Activated CD4-positive, alpha-beta memory T cell treated with anti-CD3 and anti-CD28 coated beads, Interleukin-2, amount 10 ng/mL, durations not matched to agents 7 days and 5 days (primary cell): ENCODE results near the gene ZNF26. TPM values are rescaled to one million over a fixed set of nuclear protein-coding genes. Genes with fewer than 3 reads are reported as not detected.
A peak's percentile ranks its signal among the peaks of the same experiment; 100 is the strongest.
"Not testable (repeated sequence)": the region's sequence is repeated elsewhere in the genome, so short reads cannot be mapped to it uniquely, and the experiment has no call there.

Source experiments
- CTCF ChIA-PET: fragments of 350-600 bp; sonication (Branson Sonifier 250); formaldehyde crosslinking; loops from one replicate; lab custom pipeline; 2021; ENCODE audit warnings: antibody characterized with exemption, inconsistent platforms; lab: Charles Lee
- POLR2A ChIA-PET: fragments of 350-600 bp; sonication (Branson Sonifier 250); formaldehyde crosslinking; loops from one replicate; lab custom pipeline; 2021; ENCODE audit warnings: antibody characterized with exemption; lab: Charles Lee
- DNase-seq: peaks from one replicate; pipeline ENCODE4 v3.0.0-alpha.2; 2020
- H3K27ac Mint-ChIP-seq: one replicate; pipeline ENCODE4 v1.8.0; 2021; ENCODE audit warnings: mild to moderate bottlenecking, mixed read lengths
- H3K27me3 Mint-ChIP-seq: one replicate; pipeline ENCODE4 v1.8.0; 2021; ENCODE audit warnings: mixed read lengths
- H3K36me3 Mint-ChIP-seq: one replicate; pipeline ENCODE4 v1.8.0; 2021; ENCODE audit warnings: low read depth, mixed read lengths
- H3K4me1 Mint-ChIP-seq: one replicate; pipeline ENCODE4 v1.8.0; 2021; ENCODE audit warnings: mixed read lengths
- H3K4me3 Mint-ChIP-seq: one replicate; pipeline ENCODE4 v1.8.0; 2021; ENCODE audit warnings: mild to moderate bottlenecking, mixed read lengths
- H3K9me3 Mint-ChIP-seq: one replicate; pipeline ENCODE4 v1.8.0; 2021; ENCODE audit warnings: mixed read lengths
- total RNA-seq, 2 experiments: library from RNA; stranded (reverse); gene quantifications; one replicate each; pipeline ENCODE4 v1.2.3, GENCODE V29; 2021

Gene ZNF26
- total RNA-seq, 2 experiments from 2014 or later, result 15.2 to 15.5 TPM

- Mint-ChIP-seq H3K27me3 (no peaks in the 10 kb centered on the region), H3K4me3 (no peak overlapping the region), H3K9me3 (peaks cover 43% of the 10 kb centered on the region), H3K36me3 (peaks cover 57% of the 10 kb centered on the region), H3K4me1 (peaks cover 13% of the 10 kb centered on the region), H3K27ac (no peak overlapping the region)
- no peak for DNase-seq
- CTCF ChIA-PET, result no interaction called here
- POLR2A ChIA-PET, result no interaction called here
Measured at GRCh38 chr12:132950844-132951535, 35.2 kb upstream of the ZNF26 start.

- H3K4me1 Mint-ChIP-seq, result peaks cover 18% of the 10 kb centered on the region
- ChIA-PET CTCF (no interaction called here), POLR2A (no interaction called here)
- H3K36me3 Mint-ChIP-seq, result peaks cover 57% of the 10 kb centered on the region
- H3K4me3 Mint-ChIP-seq, result no peak overlapping the region
- no peaks in the 10 kb centered on the region for H3K27me3 Mint-ChIP-seq
- H3K27ac Mint-ChIP-seq, result no peak overlapping the region
- DNase-seq, result no peak
- peaks cover 41% of the 10 kb centered on the region for H3K9me3 Mint-ChIP-seq
Measured at GRCh38 chr12:132951649-132952048, 34.5 kb upstream of the ZNF26 start.

GRCh38 chr12:132952371-132953162 is 33.6 kb upstream of the ZNF26 start:
- ChIA-PET CTCF (no interaction called here), POLR2A (no interaction called here)
- Mint-ChIP-seq H3K9me3 (peaks cover 45% of the 10 kb centered on the region), H3K27me3 (no peaks in the 10 kb centered on the region), H3K4me3 (no peak overlapping the region), H3K36me3 (peaks cover 56% of the 10 kb centered on the region), H3K4me1 (peaks cover 19% of the 10 kb centered on the region), H3K27ac (no peak overlapping the region)
- DNase-seq, result no peak

GRCh38 chr12:132953163-132953425 is 33.1 kb upstream of the ZNF26 start:
- Mint-ChIP-seq H3K27ac (no peak overlapping the region), H3K27me3 (no peaks in the 10 kb centered on the region), H3K9me3 (peaks cover 43% of the 10 kb centered on the region), H3K36me3 (peaks cover 52% of the 10 kb centered on the region), H3K4me1 (peaks cover 19% of the 10 kb centered on the region), H3K4me3 (no peak overlapping the region)
- DNase-seq, result no peak
- CTCF ChIA-PET, result no interaction called here
- POLR2A ChIA-PET, result no interaction called here

- ChIA-PET CTCF (no interaction called here), POLR2A (no interaction called here)
- Mint-ChIP-seq H3K36me3 (peaks cover 45% of the 10 kb centered on the region), H3K9me3 (peaks cover 36% of the 10 kb centered on the region), H3K27me3 (no peaks in the 10 kb centered on the region), H3K27ac (no peak overlapping the region), H3K4me3 (no peak overlapping the region), H3K4me1 (peaks cover 19% of the 10 kb centered on the region)
- no peak for DNase-seq
Measured at GRCh38 chr12:132953771-132954170, 32.4 kb upstream of the ZNF26 start.

GRCh38 chr12:132954471-132955048 is 31.6 kb upstream of the ZNF26 start:
- peak overlapping the region; percentile 96 for H3K4me3 Mint-ChIP-seq
- H3K27ac Mint-ChIP-seq, result peak overlapping the region; percentile 73
- DNase-seq, result no peak
- H3K36me3 Mint-ChIP-seq, result peaks cover 39% of the 10 kb centered on the region
- peaks cover 30% of the 10 kb centered on the region for H3K9me3 Mint-ChIP-seq
- CTCF ChIA-PET, result no interaction called here
- POLR2A ChIA-PET, result interaction anchor here (1.3 kb wide), 1 partner anchor 32 kb away, joined by 7 read pairs; no protein-coding TSS in a partner anchor
- peaks cover 19% of the 10 kb centered on the region for H3K4me1 Mint-ChIP-seq
- no peaks in the 10 kb centered on the region for H3K27me3 Mint-ChIP-seq

- Mint-ChIP-seq H3K4me3 (peak overlapping the region; percentile 96), H3K9me3 (peaks cover 30% of the 10 kb centered on the region), H3K27me3 (no peaks in the 10 kb centered on the region), H3K4me1 (peaks cover 19% of the 10 kb centered on the region), H3K36me3 (peaks cover 39% of the 10 kb centered on the region), H3K27ac (peak overlapping the region; percentile 73)
- CTCF ChIA-PET, result interaction anchor here (1.3 kb wide), 2 partner anchors 21 to 225 kb away, joined by 3 to 5 read pairs; partner anchors contain the start of gene ZNF268
- peak; percentile 21 for DNase-seq
- POLR2A ChIA-PET, result interaction anchor here (1.0 to 1.3 kb wide), 3 partner anchors 32 to 82 kb away, joined by 3 to 7 read pairs (median 4); partner anchors contain the start of gene ZNF84
Measured at GRCh38 chr12:132955094-132956010, 30.8 kb upstream of the ZNF26 start.

- POLR2A ChIA-PET, result interaction anchor here (0.8 to 1.7 kb wide), 6 partner anchors 30 to 127 kb away, joined by 3 to 13 read pairs (median 4); partner anchors contain the start of genes ZNF26 and ZNF84
- CTCF ChIA-PET, result interaction anchor here (0.6 to 1.3 kb wide), 3 partner anchors 20 to 224 kb away, joined by 3 to 5 read pairs (median 4); partner anchors contain the start of gene ZNF268
- peak within 1 kb of the TSS; percentile 96 for H3K4me3 Mint-ChIP-seq
Measured at GRCh38 chr12:132956011-132956788, 30.0 kb upstream of the ZNF26 start, which contains the start of gene ZNF605. Gene ZNF605 (minus strand): TSS chr12:132956306. CDS start chr12:132945635, 10,671 bp downstream.

GRCh38 chr12:132961790-132962189 is 24.4 kb upstream of the ZNF26 start:
- POLR2A ChIA-PET, CTCF ChIA-PET, DNase-seq, H3K27me3 Mint-ChIP-seq, H3K27ac Mint-ChIP-seq, H3K4me3 Mint-ChIP-seq, H3K4me1 Mint-ChIP-seq: not testable (repeated sequence)
- Mint-ChIP-seq H3K36me3 (peaks cover 35% of the 10 kb centered on the region), H3K9me3 (peaks cover 36% of the 10 kb centered on the region)

More at GRCh38 chr12:132956011-132956788, 30.0 kb upstream of the ZNF26 start, which contains the start of gene ZNF605:
- Mint-ChIP-seq H3K4me1 (peaks cover 19% of the 10 kb centered on the region), H3K9me3 (peaks cover 34% of the 10 kb centered on the region), H3K27ac (peak within 1 kb of the TSS; percentile 92), H3K27me3 (no peaks in the 10 kb centered on the region), H3K36me3 (peaks cover 39% of the 10 kb centered on the region)
- DNase-seq, result peak; percentile 88

GRCh38 chr12:132963947-132964346 is 22.2 kb upstream of the ZNF26 start:
- DNase-seq, H3K27ac Mint-ChIP-seq, POLR2A ChIA-PET, H3K27me3 Mint-ChIP-seq, CTCF ChIA-PET, H3K4me1 Mint-ChIP-seq, H3K4me3 Mint-ChIP-seq: not testable (repeated sequence)
- Mint-ChIP-seq H3K9me3 (peaks cover 37% of the 10 kb centered on the region), H3K36me3 (peaks cover 31% of the 10 kb centered on the region)

GRCh38 chr12:132965796-132966195 is 20.4 kb upstream of the ZNF26 start:
- peaks cover 38% of the 10 kb centered on the region for H3K9me3 Mint-ChIP-seq
- POLR2A ChIA-PET, result no interaction called here
- no peaks in the 10 kb centered on the region for H3K4me1 Mint-ChIP-seq
- CTCF ChIA-PET, result no interaction called here
- H3K27ac Mint-ChIP-seq, result no peak overlapping the region
- peaks cover 26% of the 10 kb centered on the region for H3K36me3 Mint-ChIP-seq
- no peak overlapping the region for H3K4me3 Mint-ChIP-seq
- DNase-seq, result no peak
- H3K27me3 Mint-ChIP-seq, result no peaks in the 10 kb centered on the region
